Thoracic aorta (tissue), 2 donors: ENCODE results near the gene CXCL13. TPM values are rescaled to one million over a fixed set of nuclear protein-coding genes. Genes with fewer than 3 reads are reported as not detected.

ENCODE experiments used
- ATAC-seq: fragments of 150-250 bp; one replicate; pipeline ENCODE4 v1.8.0; 2017; ENCODE audit warnings: low read depth; ENCODE audit not compliant: insufficient number of reproducible peaks, low FRiP score
- DNase-seq: peaks from one replicate; pipeline ENCODE4 v3.0.0-alpha.2; 2020; ENCODE audit warnings: low spot score
- H3K27ac ChIP-seq, 2 donors: fragments of 200-600 bp; sonication (generic); 1 replicate in 1 of 2; 2 replicates in 1 of 2; pipeline ENCODE4 v1.5.1; 2016; ENCODE audit warnings: mild to moderate bottlenecking in 2 of 2, moderate library complexity in 2 of 2
- H3K27me3 ChIP-seq: fragments of 200-600 bp; sonication (generic); replicated peaks from 2 replicates; pipeline ENCODE4 v1.6.0; 2016; ENCODE audit warnings: mild to moderate bottlenecking; ENCODE audit not compliant: insufficient read depth
- H3K36me3 ChIP-seq: fragments of 200-600 bp; sonication (generic); one replicate; pipeline ENCODE4 v1.5.1; 2016
- H3K4me1 ChIP-seq, 2 donors: fragments of 200-600 bp; sonication (generic); 1 replicate in 1 of 2; 2 replicates in 1 of 2; pipeline versions ENCODE4 v1.5.1 to v1.6.0; 2016; ENCODE audit warnings: low read depth in 2 of 2, mild to moderate bottlenecking in 1 of 2; ENCODE audit not compliant: control insufficient read depth in 1 of 2
- H3K4me3 ChIP-seq: fragments of 200-600 bp; sonication (generic); 2 replicates; pipeline ENCODE4 v1.5.1; 2016; ENCODE audit warnings: mild to moderate bottlenecking
- H3K9me3 ChIP-seq: fragments of 200-600 bp; sonication (generic); 2 replicates; pipeline ENCODE4 v1.5.1; 2016
- CTCF ChIP-seq: fragments of 200-600 bp; sonication (generic); IDR thresholded peaks from one replicate; pipeline ENCODE4 v1.5.1; 2019; ENCODE audit warnings: antibody characterized with exemption
- total RNA-seq, 2 donors: library from RNA; depleted of rRNA; stranded (reverse); fragments of >200 nt; gene quantifications; one replicate each; pipeline versions ENCODE4 v1.1.0 to v1.2.3, GENCODE V29; 2016

CXCL13 gene
- total RNA-seq, 2 donors from 2014 or later, result not detected

- Histone ChIP-seq H3K4me1 (no peaks in the 10 kb centered on the region), H3K27me3 (no peaks in the 10 kb centered on the region), H3K9me3 (no peaks in the 10 kb centered on the region), H3K36me3 (no peaks in the 10 kb centered on the region), H3K4me3 (no peak overlapping the region), H3K27ac (no peak overlapping the region)
- no peak for DNase-seq
- no peak for TF ChIP-seq CTCF
- no peak for ATAC-seq
These were observed 11.6 kb upstream of the CXCL13 start for GRCh38 chr4:77593993-77594392.

- TF ChIP-seq CTCF, result no peak
- DNase-seq, result no peak
- ATAC-seq, result no peak
- H3K36me3 ChIP-seq, result no peaks in the 10 kb centered on the region
- no peaks in the 10 kb centered on the region for H3K9me3 ChIP-seq
- no peak overlapping the region for H3K27ac ChIP-seq
- no peak overlapping the region for H3K4me3 ChIP-seq
- H3K27me3 ChIP-seq, result no peaks in the 10 kb centered on the region
- H3K4me1 ChIP-seq, result no peaks in the 10 kb centered on the region
These were observed 10.2 kb upstream of the CXCL13 start for GRCh38 chr4:77595364-77595973.

GRCh38 chr4:77599378-77599777 is 6.2 kb upstream of the CXCL13 start:
- Histone ChIP-seq H3K36me3 (no peaks in the 10 kb centered on the region), H3K4me1 (no peaks in the 10 kb centered on the region), H3K9me3 (no peaks in the 10 kb centered on the region), H3K27ac (no peak overlapping the region), H3K27me3 (no peaks in the 10 kb centered on the region), H3K4me3 (no peak overlapping the region)
- peak; percentile 35 for TF ChIP-seq CTCF
- ATAC-seq, result no peak
- DNase-seq, result no peak

GRCh38 chr4:77600521-77601451 is 4.8 kb upstream of the CXCL13 start:
- Histone ChIP-seq H3K27ac (no peak overlapping the region), H3K36me3 (no peaks in the 10 kb centered on the region), H3K4me3 (no peak overlapping the region), H3K27me3 (no peaks in the 10 kb centered on the region), H3K4me1 (no peaks in the 10 kb centered on the region), H3K9me3 (no peaks in the 10 kb centered on the region)
- TF ChIP-seq CTCF, result peak; percentile 71
- DNase-seq (no peak), ATAC-seq (no peak)

- DNase-seq (no peak), ATAC-seq (no peak)
- Histone ChIP-seq H3K27ac (no peak overlapping the region), H3K4me3 (no peak overlapping the region), H3K9me3 (no peaks in the 10 kb centered on the region), H3K27me3 (no peaks in the 10 kb centered on the region), H3K36me3 (no peaks in the 10 kb centered on the region), H3K4me1 (no peaks in the 10 kb centered on the region)
- no peak for TF ChIP-seq CTCF
These were observed 3.9 kb upstream of the CXCL13 start for GRCh38 chr4:77601614-77602187.
